ENCODE results near the gene C11orf16. TPM values are rescaled to one million over a fixed set of nuclear protein-coding genes. Genes with fewer than 3 reads are reported as not detected.

The C11orf16 gene
- total and polyA plus RNA-seq, 2 of the 8 experiments (the other 6 are each of a cell fraction or from before 2014, with no cell fraction given) = 0.08 TPM; not detected in 1

- no peaks in the 10 kb centered on the region for H3K36me3 ChIP-seq (ENCODE audit: control insufficient read depth in 2 of 4, insufficient read depth in 4 of 4, low read length in 3 of 4)
- DNase-seq (ENCODE audit: low read depth in 1 of 2, low spot score in 2 of 2) (peak; percentile 56 to 92), FAIRE-seq (no peak)
- peak within 1 kb of the TSS; percentile 82 for H3K4ac ChIP-seq (replicated peaks; ENCODE audit: insufficient read length, low read depth, low read length)
- H3K79me1 ChIP-seq (ENCODE audit: low read depth, low read length) = peaks cover 3% of the 10 kb centered on the region; the same call in 1 of the 2 replicates
- peaks cover 0 to 3% of the 10 kb centered on the region in 2 experiments; a peak in 1 of 4 replicates for H3K79me2 ChIP-seq (ENCODE audit: control insufficient read depth in 1 of 2, insufficient read depth in 2 of 2, low read length in 2 of 2)
- H2BK20ac ChIP-seq (ENCODE audit: low read length) = no peak within 1 kb of the TSS
- H4K8ac ChIP-seq (ENCODE audit: extremely low read depth, insufficient read depth, low read length) = peak within 1 kb of the TSS; percentile 95
- H4K5ac ChIP-seq (ENCODE audit: insufficient read length, low read depth, low read length) = peak within 1 kb of the TSS; percentile 83
- H2BK12ac ChIP-seq (ENCODE audit: low read depth, low read length) = no peak within 1 kb of the TSS
- H2BK5ac ChIP-seq (ENCODE audit: low read depth, low read length) = peak within 1 kb of the TSS; percentile 58; the same call in 1 of the 2 replicates
- peak within 1 kb of the TSS; percentile 22; the same call in 1 of the 2 replicates for H2AFZ ChIP-seq (ENCODE audit: low read length)
- H3K18ac ChIP-seq (ENCODE audit: extremely low read depth, low read length) = peak within 1 kb of the TSS; percentile 76
- H4K91ac ChIP-seq (replicated peaks; ENCODE audit: insufficient read length, low read length) = peak within 1 kb of the TSS; percentile 32
- H4K20me1 ChIP-seq (replicated peaks in 1 of 2; ENCODE audit: control insufficient read depth in 1 of 2, insufficient read depth in 2 of 2, low read length in 2 of 2) = no peaks in the 10 kb centered on the region
- no peak within 1 kb of the TSS for H2BK120ac ChIP-seq (replicated peaks; ENCODE audit: low read depth, low read length)
- ChIA-PET POLR2A (ENCODE audit: partially characterized antibody) (interaction anchor here (0.7 to 1.5 kb wide), 12 partner anchors 9 to 496 kb away, joined by 3 to 8 read pairs (median 3); partner anchors contain the start of genes AKIP1 and ZNF143), CTCF (ENCODE audit: partially characterized antibody) (interaction anchor here (0.6 to 2.3 kb wide), 4 partner anchors 16 to 49 kb away, joined by 3 to 11 read pairs (median 3); partner anchors contain the start of gene C11orf16)
- H3K4me1 ChIP-seq (replicated peaks in 1 of 4; ENCODE audit: control insufficient read depth in 3 of 4, insufficient read depth in 4 of 4, low read length in 3 of 4) = peaks cover 0 to 4% (median 2%) of the 10 kb centered on the region in 4 experiments; a peak in 3 of 7 replicates
- no peaks in the 10 kb centered on the region for H3K27me3 ChIP-seq (replicated peaks in 1 of 4; ENCODE audit: control insufficient read depth in 3 of 4, extremely low read depth in 1 of 4, insufficient read depth in 3 of 4, low read length in 3 of 4)
- no peak within 1 kb of the TSS for H3K23ac ChIP-seq (ENCODE audit: insufficient read length)
- peak within 1 kb of the TSS; percentile 64 to 86 (median 68) for H3K4me3 ChIP-seq (ENCODE audit: extremely low read depth in 1 of 4, insufficient read depth in 2 of 4, low read depth in 3 of 4, low read length in 4 of 4)
- no peak within 1 kb of the TSS for H2BK15ac ChIP-seq (ENCODE audit: low read length)
- no peak within 1 kb of the TSS for H2AK5ac ChIP-seq (ENCODE audit: low read depth, low read length)
- H3K56ac ChIP-seq (replicated peaks; ENCODE audit: insufficient read length, low read depth, low read length) = peak within 1 kb of the TSS; percentile 78
- peaks cover 12% of the 10 kb centered on the region for H3K23me2 ChIP-seq (ENCODE audit: low read depth, low read length)
- peak within 1 kb of the TSS; percentile 53; the same call in 1 of the 2 replicates for H3K27ac ChIP-seq (ENCODE audit: low read depth, low read length)
- WGBS, 2 experiments (ENCODE audit: extremely low coverage in 1 of 2, insufficient coverage in 1 of 2, insufficient read length in 1 of 2, insufficient replicate concordance in 2 of 2, low coverage in 1 of 2, low lambda C conversion rate in 2 of 2, missing lambda C conversion rate in 1 of 2) = 1% methylated on average over 63 of the region's 67 CpGs; no CpG with 5 or more reads in 1 of the 2 experiments
- H3K9me3 ChIP-seq (ENCODE audit: insufficient read depth in 2 of 2, low read depth in 1 of 2, low read length in 1 of 2) = no peaks in the 10 kb centered on the region
- peak within 1 kb of the TSS; percentile 62 to 90 for H3K4me2 ChIP-seq (ENCODE audit: insufficient read depth in 1 of 2, low read depth in 2 of 2, low read length in 2 of 2)
- H3K9ac ChIP-seq (replicated peaks in 1 of 4; ENCODE audit: extremely low read depth in 1 of 4, low read depth in 3 of 4, low read length in 3 of 4) = peak within 1 kb of the TSS; percentile 46 to 63 (median 62); a peak in 6 of 7 replicates
- no peak within 1 kb of the TSS for H3K14ac ChIP-seq (ENCODE audit: insufficient read length)
- peak; percentile 25; the same call in 1 of the 2 replicates for TF ChIP-seq GTF2F1 (IDR thresholded peaks at IDR 0.05; ENCODE audit: borderline replicate concordance, low read depth, low read length)
- peak; percentile 97 for TF ChIP-seq CREB1 (IDR thresholded peaks at IDR 0.05)
- TF ChIP-seq SAP30 (IDR thresholded peaks at IDR 0.05; ENCODE audit: insufficient read depth, insufficient replicate concordance, low read length) = peak; percentile 81
- peak; percentile 94 for TF ChIP-seq KDM4A (IDR thresholded peaks at IDR 0.05; ENCODE audit: low read depth, low read length, severe bottlenecking)
- 0 out of 2 replicates have a peak, but pooled peaks have one; percentile 47 for TF ChIP-seq BACH1 (IDR thresholded peaks at IDR 0.05; ENCODE audit: low read length)
- TF ChIP-seq SP1 (IDR thresholded peaks at IDR 0.05; ENCODE audit: low read depth, low read length) = 0 out of 2 replicates have a peak, but pooled peaks have one; percentile 8
- TF ChIP-seq POLR2AphosphoS5 (IDR thresholded peaks at IDR 0.05; ENCODE audit: low read depth, low read length) = peak; percentile 69
- TF ChIP-seq TEAD4 (IDR thresholded peaks at IDR 0.05; ENCODE audit: low read depth, low read length) = no peak
- no peak for TF ChIP-seq TCF12 (IDR thresholded peaks at IDR 0.05; ENCODE audit: low read depth, low read length)
- TF ChIP-seq PHF8 (conservative IDR thresholded peaks at IDR 0.05; ENCODE audit: low read depth, low read length) = peak; percentile 89
- TF ChIP-seq ASH2L (IDR thresholded peaks at IDR 0.05; ENCODE audit: low read length) = peak; percentile 70
These were observed 31.9 kb upstream of the C11orf16 start, which contains the start of gene TMEM9B for GRCh38 chr11:8964324-8965320. TSS of gene TMEM9B (minus strand) at chr11:8964442. CDS start at chr11:8964313, 129 bp downstream.
